Neural cell (in vitro differentiated cells): Measurements from ENCODE around the gene ST6GALNAC3. TPM values are rescaled to one million over a fixed set of nuclear protein-coding genes. Genes with fewer than 3 reads are reported as not detected.
A peak's percentile ranks its signal among the peaks of the same experiment; 100 is the strongest.

Source experiments
- H2AFZ ChIP-seq: fragments of 200-600, 300-800 bp; sonication (generic), shearing (Covaris generic); 2 replicates; pipeline ENCODE4 v1.6.0; 2014; ENCODE audit warnings: low read depth, mild to moderate bottlenecking, antibody characterized with exemption, low read length, moderate library complexity
- H3F3A ChIP-seq: fragments of 200-600 bp; shearing (Covaris generic); 2 replicates; pipeline ENCODE4 v1.6.1; 2016; ENCODE audit warnings: mild to moderate bottlenecking, moderate library complexity, mixed read lengths, antibody characterized with exemption, low read length; ENCODE audit not compliant: insufficient read depth, poor library complexity, severe bottlenecking
- H3K27ac ChIP-seq: fragments of 200-600, 300-800 bp; sonication (generic), shearing (Covaris generic); 2 replicates; pipeline ENCODE4 v1.5.1; 2014; ENCODE audit warnings: mild to moderate bottlenecking, low read length, moderate library complexity
- H3K27me3 ChIP-seq: fragments of 300-800, 200-600 bp; sonication (generic), shearing (Covaris generic); 2 replicates; pipeline ENCODE4 v1.6.0; 2014; ENCODE audit warnings: mild to moderate bottlenecking, low read depth, low read length, moderate library complexity; ENCODE audit not compliant: insufficient read depth
- H3K36me3 ChIP-seq: fragments of 300-800, 200-600 bp; sonication (generic), shearing (Covaris generic); 2 replicates; pipeline ENCODE4 v1.5.1; 2014; ENCODE audit warnings: mild to moderate bottlenecking, antibody characterized with exemption, low read length, moderate library complexity; ENCODE audit not compliant: insufficient read depth
- H3K4me2 ChIP-seq: fragments of 300-800, 200-600 bp; sonication (generic), shearing (Covaris generic); 2 replicates; pipeline ENCODE4 v1.6.0; 2014; ENCODE audit warnings: mild to moderate bottlenecking, low read length
- H3K4me3 ChIP-seq: fragments of 300-800, 200-600 bp; sonication (generic), shearing (Covaris generic); 2 replicates; pipeline ENCODE4 v1.5.1; 2014; ENCODE audit warnings: mild to moderate bottlenecking, low read length, moderate library complexity
- H3K79me2 ChIP-seq: fragments of 200-600 bp; shearing (Covaris generic); replicated peaks from 2 replicates; pipeline ENCODE4 v1.6.0; 2014; ENCODE audit warnings: mild to moderate bottlenecking, low read length, moderate library complexity; ENCODE audit not compliant: insufficient read depth
- H3K9ac ChIP-seq: fragments of 300-800, 200-600 bp; sonication (generic), shearing (Covaris generic); 2 replicates; pipeline ENCODE4 v1.6.1; 2016; ENCODE audit warnings: mild to moderate bottlenecking, low read length, mixed read lengths
- H3K9me2 ChIP-seq: fragments of 200-600 bp; shearing (Covaris generic); 2 replicates; pipeline ENCODE4 v1.6.1; 2016; ENCODE audit warnings: mild to moderate bottlenecking, low read length, mixed read lengths; ENCODE audit not compliant: insufficient read depth
- H3K9me3 ChIP-seq: fragments of 200-600, 300-800 bp; sonication (generic), shearing (Covaris generic); 2 replicates; pipeline ENCODE4 v1.6.1; 2016; ENCODE audit warnings: mild to moderate bottlenecking, mixed run types, low read length, moderate library complexity, mixed read lengths
- H4K20me1 ChIP-seq: fragments of 200-600 bp; shearing (Covaris generic); 2 replicates; pipeline ENCODE4 v1.6.1; 2016; ENCODE audit warnings: mild to moderate bottlenecking, mixed run types; ENCODE audit not compliant: insufficient read depth
- CTCF ChIP-seq: fragments of 450-650 bp; IDR thresholded peaks from 2 replicates; pipeline ENCODE4 v1.5.1; 2014; ENCODE audit warnings: antibody characterized with exemption, mild to moderate bottlenecking, moderate library complexity; ENCODE audit not compliant: poor library complexity, severe bottlenecking
- EP300 ChIP-seq: fragments of 450-650 bp; conservative IDR thresholded peaks from 2 replicates; pipeline ENCODE4 v1.6.1; 2014; ENCODE audit warnings: antibody characterized with exemption, mild to moderate bottlenecking, moderate library complexity; ENCODE audit not compliant: poor library complexity, severe bottlenecking
- EZH2 ChIP-seq: fragments of 200-600, 300-800 bp; shearing (Covaris generic), sonication (generic); IDR thresholded peaks from 2 replicates; pipeline ENCODE4 v1.6.1; 2014; ENCODE audit warnings: antibody characterized with exemption, low read length, borderline replicate concordance, mild to moderate bottlenecking; ENCODE audit not compliant: insufficient read depth, poor library complexity, severe bottlenecking
- MXI1 ChIP-seq: fragments of 450-650 bp; conservative IDR thresholded peaks from 2 replicates; pipeline ENCODE4 v1.6.1; 2014; ENCODE audit warnings: antibody characterized with exemption, mild to moderate bottlenecking; ENCODE audit not compliant: poor library complexity, severe bottlenecking
- POLR2AphosphoS5 ChIP-seq: IDR thresholded peaks from 2 replicates; pipeline ENCODE4 v1.6.1; 2012
- RAD21 ChIP-seq: fragments of 450-650 bp; conservative IDR thresholded peaks from 2 replicates; pipeline ENCODE4 v1.6.1; 2014; ENCODE audit warnings: antibody characterized with exemption, mild to moderate bottlenecking, moderate library complexity
- SMC3 ChIP-seq: fragments of 450-650 bp; conservative IDR thresholded peaks from 2 replicates; pipeline ENCODE4 v1.6.1; 2014; ENCODE audit warnings: antibody characterized with exemption, mild to moderate bottlenecking, moderate library complexity; ENCODE audit not compliant: poor library complexity
- TAF1 ChIP-seq: IDR thresholded peaks from 2 replicates; pipeline ENCODE4 v1.6.1; 2012; ENCODE audit warnings: low read depth
- polyA minus RNA-seq: library from RNA; depleted of rRNA, polyadenylated mRNA; stranded (reverse); fragments of >200 nt; gene quantifications from 2 replicates; pipeline ENCODE4 v1.2.3, GENCODE V29; 2014
- polyA plus RNA-seq: library from polyadenylated mRNA; depleted of rRNA; stranded (reverse); fragments of >200 nt; gene quantifications from 2 replicates; pipeline ENCODE4 v1.2.3, GENCODE V29; 2014
- TF ChIP-seq, protein P1 (sequence below): IDR thresholded peaks from 2 replicates; pipeline ENCODE4 v1.6.1; 2012; ENCODE audit warnings: borderline replicate concordance

The ST6GALNAC3 gene
- polyA plus RNA-seq (2.8 and 3.6 TPM in 2 replicates), polyA minus RNA-seq (7.1 and 10.8 TPM in 2 replicates)

- no peaks in the 10 kb centered on the region for H3K9me3 ChIP-seq
- H3K27me3 ChIP-seq: no peaks in the 10 kb centered on the region
- H3K9me2 ChIP-seq: no peaks in the 10 kb centered on the region
- no peaks in the 10 kb centered on the region for H3K36me3 ChIP-seq
- H3K4me2 ChIP-seq: peak within 1 kb of the TSS; percentile 81
- TF ChIP-seq CTCF: peak; percentile 17
- TF ChIP-seq SMC3: peak; percentile 42
- TF ChIP-seq POLR2AphosphoS5: peak; percentile 46
- peak; percentile 49 for TF ChIP-seq RAD21
- peak; percentile 61 for TF ChIP-seq TAF1
- TF ChIP-seq EP300: no peak
- TF ChIP-seq, protein P1, sequence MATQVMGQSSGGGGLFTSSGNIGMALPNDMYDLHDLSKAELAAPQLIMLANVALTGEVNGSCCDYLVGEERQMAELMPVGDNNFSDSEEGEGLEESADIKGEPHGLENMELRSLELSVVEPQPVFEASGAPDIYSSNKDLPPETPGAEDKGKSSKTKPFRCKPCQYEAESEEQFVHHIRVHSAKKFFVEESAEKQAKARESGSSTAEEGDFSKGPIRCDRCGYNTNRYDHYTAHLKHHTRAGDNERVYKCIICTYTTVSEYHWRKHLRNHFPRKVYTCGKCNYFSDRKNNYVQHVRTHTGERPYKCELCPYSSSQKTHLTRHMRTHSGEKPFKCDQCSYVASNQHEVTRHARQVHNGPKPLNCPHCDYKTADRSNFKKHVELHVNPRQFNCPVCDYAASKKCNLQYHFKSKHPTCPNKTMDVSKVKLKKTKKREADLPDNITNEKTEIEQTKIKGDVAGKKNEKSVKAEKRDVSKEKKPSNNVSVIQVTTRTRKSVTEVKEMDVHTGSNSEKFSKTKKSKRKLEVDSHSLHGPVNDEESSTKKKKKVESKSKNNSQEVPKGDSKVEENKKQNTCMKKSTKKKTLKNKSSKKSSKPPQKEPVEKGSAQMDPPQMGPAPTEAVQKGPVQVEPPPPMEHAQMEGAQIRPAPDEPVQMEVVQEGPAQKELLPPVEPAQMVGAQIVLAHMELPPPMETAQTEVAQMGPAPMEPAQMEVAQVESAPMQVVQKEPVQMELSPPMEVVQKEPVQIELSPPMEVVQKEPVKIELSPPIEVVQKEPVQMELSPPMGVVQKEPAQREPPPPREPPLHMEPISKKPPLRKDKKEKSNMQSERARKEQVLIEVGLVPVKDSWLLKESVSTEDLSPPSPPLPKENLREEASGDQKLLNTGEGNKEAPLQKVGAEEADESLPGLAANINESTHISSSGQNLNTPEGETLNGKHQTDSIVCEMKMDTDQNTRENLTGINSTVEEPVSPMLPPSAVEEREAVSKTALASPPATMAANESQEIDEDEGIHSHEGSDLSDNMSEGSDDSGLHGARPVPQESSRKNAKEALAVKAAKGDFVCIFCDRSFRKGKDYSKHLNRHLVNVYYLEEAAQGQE: no peak
- TF ChIP-seq MXI1: peak; percentile 83
- TF ChIP-seq EZH2: no peak
- H3K4me3 ChIP-seq: peak within 1 kb of the TSS; percentile 89
- peak within 1 kb of the TSS; percentile 76 for H3K9ac ChIP-seq
- H3F3A ChIP-seq: no peaks in the 10 kb centered on the region
- no peaks in the 10 kb centered on the region for H4K20me1 ChIP-seq
- H3K27ac ChIP-seq: peak within 1 kb of the TSS; percentile 60
- peaks cover 4% of the 10 kb centered on the region for H3K79me2 ChIP-seq
- H2AFZ ChIP-seq: peak within 1 kb of the TSS; percentile 98
Measured at GRCh38 chr1:76074321-76075187, at the start of gene ST6GALNAC3. Gene ST6GALNAC3, plus strand, starts transcription at chr1:76074746.

DNA sequence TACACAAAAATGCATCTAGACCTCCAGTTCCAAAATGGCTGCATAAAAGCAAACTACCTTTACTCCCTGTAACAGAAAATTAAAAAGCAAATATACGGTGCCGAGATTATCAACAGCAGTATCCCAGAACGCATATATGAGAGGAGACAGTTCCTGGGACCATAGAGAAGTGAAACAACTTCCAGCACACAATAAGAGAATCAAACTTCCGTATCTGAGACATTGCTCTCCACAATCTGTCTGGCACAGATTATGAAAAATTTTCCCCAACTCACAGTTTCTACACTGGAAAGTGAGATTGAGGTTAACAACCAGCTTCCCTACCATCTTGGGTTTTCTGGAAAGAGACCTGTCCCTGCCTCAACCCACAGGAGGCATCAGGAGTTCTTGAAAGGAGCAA is 47.2 kb upstream of the ST6GALNAC3 start:
- Histone ChIP-seq H3F3A (no peaks in the 10 kb centered on the region), H3K79me2 (no peaks in the 10 kb centered on the region), H3K9me3 (no peaks in the 10 kb centered on the region), H3K9ac (no peak overlapping the region), H3K4me2 (no peak overlapping the region), H2AFZ (no peak overlapping the region), H4K20me1 (no peaks in the 10 kb centered on the region), H3K36me3 (no peaks in the 10 kb centered on the region), H3K27me3 (no peaks in the 10 kb centered on the region), H3K9me2 (no peaks in the 10 kb centered on the region), H3K4me3 (no peak overlapping the region), H3K27ac (no peak overlapping the region)
- no peak for TF ChIP-seq SMC3
- TF ChIP-seq POLR2AphosphoS5: no peak
- TF ChIP-seq EZH2: no peak
- TF ChIP-seq, protein P1: no peak
- TF ChIP-seq TAF1: no peak
- no peak for TF ChIP-seq RAD21
- TF ChIP-seq CTCF: no peak
- TF ChIP-seq EP300: no peak
- TF ChIP-seq MXI1: no peak
